ENCODE measurements around the gene ZBTB22.
A peak's percentile ranks its signal among the peaks of the same experiment; 100 is the strongest.

The ZBTB22 gene

GRCh38 chr6:33329058-33329457, 11.5 kb upstream of the ZBTB22 start:
- no peak for DNase-seq

GRCh38 chr6:33324125-33324524, 6.6 kb upstream of the ZBTB22 start:
- no peak for DNase-seq

- no peak for DNase-seq
Observed at GRCh38 chr6:33323623-33323948, 6.0 kb upstream of the ZBTB22 start.

GRCh38 chr6:33321227-33321626, 3.7 kb upstream of the ZBTB22 start:
- no peak for DNase-seq

- no peak for DNase-seq
Observed at GRCh38 chr6:33320315-33321181, 3.0 kb upstream of the ZBTB22 start.

GRCh38 chr6:33319939-33320314, 2.4 kb upstream of the ZBTB22 start:
- no peak for DNase-seq

GRCh38 chr6:33318426-33319073, 1.0 kb upstream of the ZBTB22 start:
- no peak for DNase-seq

GRCh38 chr6:33317419-33317668, 200 bp downstream of the ZBTB22 start:
- DNase-seq = no peak

- peak; percentile 47 for DNase-seq
Observed at GRCh38 chr6:33316603-33317418, 733 bp downstream of the ZBTB22 start.

GRCh38 chr6:33315793-33316602, 1.5 kb downstream of the ZBTB22 start:
- DNase-seq = no peak

GRCh38 chr6:33314943-33315792, 2.4 kb downstream of the ZBTB22 start:
- DNase-seq = peak; percentile 83

GRCh38 chr6:33314515-33314942, 3.0 kb downstream of the ZBTB22 start:
- peak; percentile 76 for DNase-seq

- DNase-seq = peak; percentile 73
Observed at GRCh38 chr6:33313709-33314514, 3.6 kb downstream of the ZBTB22 start, which contains the start of gene TAPBP. Gene TAPBP, minus strand, starts transcription at chr6:33314078. Its CDS starts 37 bp downstream, at chr6:33314041.

- peak; percentile 81 for DNase-seq
Observed at GRCh38 chr6:33313105-33313708, 4.3 kb downstream of the ZBTB22 start.

GRCh38 chr6:33312361-33313104, 5.0 kb downstream of the ZBTB22 start:
- peak; percentile 90 for DNase-seq

- DNase-seq = no peak
Observed at GRCh38 chr6:33306356-33306755, 11.2 kb downstream of the ZBTB22 start.

GRCh38 chr6:33305052-33305451, 12.5 kb downstream of the ZBTB22 start:
- DNase-seq = no peak

GRCh38 chr6:33304216-33304615, 13.3 kb downstream of the ZBTB22 start:
- DNase-seq = no peak

GRCh38 chr6:33301877-33302276, 15.7 kb downstream of the ZBTB22 start:
- no peak for DNase-seq
